ENCODE results near the gene TMEM92.

- TF ChIP-seq POLR2A (IDR thresholded peaks at IDR 0.05) (no peak), CTCF (IDR thresholded peaks at IDR 0.05) (no peak)
Observed at GRCh38 chr17:50308666-50309065, 34.4 kb downstream of the TMEM92 start.
